Measurements from ENCODE around the gene SIL1. TPM values are rescaled to one million over a fixed set of nuclear protein-coding genes. Genes with fewer than 3 reads are reported as not detected.

Gene SIL1
- total and polyA plus RNA-seq, 2 donors (not counting 3 experiments of a cell fraction or from before 2014, with no cell fraction given): 47.6 to 67.2 TPM

- peak; percentile 72 for FAIRE-seq
- CTCF ChIA-PET: interaction anchor here (1.1 to 2.4 kb wide), 6 partner anchors 10 to 277 kb away, joined by 3 to 9 read pairs (median 4); no protein-coding TSS in a partner anchor
These were observed 212.9 kb downstream of the SIL1 start for GRCh38 chr5:138985256-138985655.

More at GRCh38 chr5:138985256-138985655, 212.9 kb downstream of the SIL1 start:
- POLR2A ChIA-PET: interaction anchor here (0.6 kb wide), 1 partner anchor 12 kb away, joined by 3 read pairs; no protein-coding TSS in a partner anchor
- Histone ChIP-seq H3K4me3 (replicated peaks in 1 of 3; ENCODE audit: insufficient read depth in 1 of 3, low read depth in 1 of 3, low read length in 3 of 3) (no peak overlapping the region), H3K36me3 (ENCODE audit: control insufficient read depth in 2 of 2, extremely low read depth in 1 of 2, insufficient read depth in 2 of 2, low read length in 2 of 2) (no peaks in the 10 kb centered on the region), H3K79me2 (ENCODE audit: control insufficient read depth, insufficient read depth, low read length) (no peaks in the 10 kb centered on the region), H3K4me1 (ENCODE audit: control insufficient read depth, extremely low read depth, insufficient read depth, low read length) (peaks cover 8% of the 10 kb centered on the region), H3K9ac (replicated peaks; ENCODE audit: extremely low read depth, insufficient read depth, low read length) (no peak overlapping the region), H3K9me3 (replicated peaks; ENCODE audit: control insufficient read depth, insufficient read depth, low read length) (no peaks in the 10 kb centered on the region), H4K20me1 (replicated peaks; ENCODE audit: control insufficient read depth, extremely low read depth, insufficient read depth, low read length) (no peaks in the 10 kb centered on the region), H3K9me1 (replicated peaks; ENCODE audit: control insufficient read depth, extremely low read depth, insufficient read depth, low read length) (no peaks in the 10 kb centered on the region), H2AFZ (ENCODE audit: low read depth, low read length) (peak overlapping the region; percentile 24), H3K4me2 (ENCODE audit: insufficient read depth, low read length) (peak overlapping the region; percentile 0), H3K27ac (ENCODE audit: insufficient read depth, low read depth, low read length) (no peak overlapping the region), H3K27me3 (ENCODE audit: control insufficient read depth in 2 of 2, insufficient read depth in 2 of 2, low read length in 2 of 2) (no peaks in the 10 kb centered on the region)
- DNase-seq (ENCODE audit: low read depth, low spot score): peak; percentile 66
- intact Hi-C loops (cut with micrococcal nuclease) (no loop called here), dilution Hi-C loops (cut with MboI; ENCODE audit: extremely low pct_ligation_motif_present, low sequenced_read_pairs) (no loop called here)
- TF ChIP-seq JUN (IDR thresholded peaks at IDR 0.05; ENCODE audit: borderline replicate concordance, insufficient read depth, insufficient read length, low read depth): no peak
- TF ChIP-seq CTCF (IDR thresholded peaks at IDR 0.05; ENCODE audit: extremely low read depth in 1 of 2, insufficient read depth in 1 of 2, low read depth in 1 of 2, low read length in 2 of 2): no peak
- no peak for TF ChIP-seq POLR2A (IDR thresholded peaks at IDR 0.05; ENCODE audit: low read depth, low read length)
- no peak for TF ChIP-seq MAX (IDR thresholded peaks at IDR 0.05; ENCODE audit: insufficient read depth, insufficient read length)
- no peak for TF ChIP-seq GATA2 (IDR thresholded peaks at IDR 0.05; ENCODE audit: insufficient read depth, insufficient read length, low read depth, low read length)
- no peak for TF ChIP-seq EZH2 (IDR thresholded peaks at IDR 0.05; ENCODE audit: borderline replicate concordance, low read depth, low read length, severe bottlenecking)
- TF ChIP-seq FOS (IDR thresholded peaks at IDR 0.05; ENCODE audit: borderline replicate concordance, insufficient read depth, low read length): no peak
- no peak for TF ChIP-seq POLR2AphosphoS5 (IDR thresholded peaks at IDR 0.05; ENCODE audit: insufficient read depth, low read depth, low read length)
- TF ChIP-seq MYC (IDR thresholded peaks at IDR 0.05; ENCODE audit: low read depth, low read length): no peak
- BruUV-seq (replicated peaks): no TSS peak
